GM18858 (cell line): ENCODE measurements around the gene FARS2.

ENCODE experiments used
- ATAC-seq: cut with Tn5 transposase; IDR thresholded peaks from one replicate; pipeline ENCODE4 v1.9.1; 2021; ENCODE audit not compliant: unreplicated experiment

Gene FARS2

DNA sequence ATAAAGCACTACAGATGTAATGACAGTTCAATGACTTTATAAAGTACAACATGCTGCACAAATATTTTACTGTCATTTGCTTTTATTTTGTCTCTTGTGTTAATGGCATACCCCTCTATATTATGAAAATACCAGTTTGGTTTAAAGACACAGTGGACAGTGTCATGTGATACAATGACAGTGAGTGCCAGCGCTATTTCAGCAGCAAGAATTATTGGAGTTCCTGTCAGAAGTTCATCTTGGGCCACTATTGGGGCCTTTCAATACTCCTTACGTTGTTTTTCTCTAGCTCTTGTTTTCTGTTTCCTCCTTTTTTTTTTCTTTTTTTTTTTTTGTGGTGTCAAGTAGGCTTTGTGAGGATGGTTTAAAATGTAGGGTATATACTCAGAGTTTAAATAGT, 232.5 kb downstream of the FARS2 start:
- no peak for ATAC-seq

DNA sequence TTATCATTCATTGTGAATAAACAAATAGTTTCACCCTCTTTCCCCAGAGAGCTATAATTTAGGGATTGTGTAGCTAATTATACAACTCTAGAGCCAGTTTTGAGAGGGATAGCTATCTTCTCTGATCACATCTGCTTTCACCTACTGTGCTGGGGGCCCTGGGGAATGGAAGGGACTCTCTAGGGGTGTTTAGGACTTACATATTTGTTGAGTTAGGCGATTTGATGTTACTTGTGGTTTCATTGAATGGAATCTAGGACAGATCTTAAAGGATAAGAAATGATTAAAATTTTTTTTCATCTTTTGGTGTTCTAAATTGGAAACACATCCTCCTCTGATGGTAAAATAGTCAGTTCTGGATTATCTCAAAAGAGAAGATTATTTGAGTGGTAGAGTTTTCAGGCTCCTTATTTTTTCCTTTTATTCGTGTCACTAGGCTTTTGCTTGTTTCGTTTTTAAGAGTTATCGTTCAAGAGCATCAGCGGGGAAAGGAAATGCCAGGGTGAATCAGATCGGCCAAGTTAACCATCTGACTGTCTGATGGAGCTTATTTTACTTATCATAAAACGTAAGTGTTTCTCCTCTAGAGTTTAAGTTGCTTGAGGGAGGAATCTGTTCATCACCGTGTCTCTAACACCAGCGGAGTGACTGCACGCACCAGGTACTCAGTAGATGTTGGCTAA, 236.7 kb downstream of the FARS2 start:
- ATAC-seq, result no peak

DNA sequence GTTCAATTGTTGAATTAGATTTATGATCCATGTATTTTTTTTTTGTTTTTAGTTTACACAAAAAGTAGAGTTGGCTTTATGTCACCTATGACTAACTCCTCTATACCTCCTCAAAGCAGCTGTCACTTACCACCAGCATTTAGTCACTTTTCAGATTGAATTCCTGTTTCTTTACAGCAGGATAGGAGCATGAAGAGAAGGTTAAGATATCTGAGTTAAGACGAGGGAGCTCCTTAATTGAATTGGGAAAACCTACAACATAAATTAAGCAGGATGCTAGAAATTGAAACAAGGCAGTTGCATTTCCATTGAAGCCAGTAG, 237.2 kb downstream of the FARS2 start:
- ATAC-seq, result no peak

DNA sequence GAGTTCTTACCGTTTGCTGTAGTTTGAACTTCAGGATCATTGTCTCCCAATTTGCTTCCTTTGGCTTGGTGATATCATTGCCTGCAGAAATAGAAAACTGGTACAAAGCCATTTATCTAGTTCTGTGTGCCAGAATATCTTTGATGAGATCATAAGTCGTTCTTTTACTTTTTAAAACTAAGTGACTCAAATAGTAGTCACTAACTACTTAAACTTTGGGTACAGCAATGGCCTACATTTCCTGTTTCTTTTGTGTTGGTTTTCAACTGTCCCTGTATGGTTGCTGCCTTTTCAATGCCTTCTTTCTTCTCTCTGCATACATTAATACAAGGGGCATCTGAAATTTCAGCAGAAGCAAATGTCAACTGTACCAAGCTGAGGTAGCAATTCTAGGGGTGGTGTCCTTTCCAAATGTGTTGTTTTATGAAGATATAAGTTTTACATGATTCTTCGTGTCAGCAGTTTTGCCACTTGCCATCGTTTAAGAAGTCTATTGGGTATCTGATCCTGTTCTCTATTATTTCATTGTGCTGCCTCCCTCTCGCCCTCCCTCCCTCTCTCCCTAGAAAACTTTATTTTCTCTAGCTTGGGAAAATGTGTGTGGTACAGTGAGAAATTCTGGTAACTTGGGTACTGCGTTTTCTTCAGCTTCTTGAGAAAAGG, 238.5 kb downstream of the FARS2 start:
- no peak for ATAC-seq

DNA sequence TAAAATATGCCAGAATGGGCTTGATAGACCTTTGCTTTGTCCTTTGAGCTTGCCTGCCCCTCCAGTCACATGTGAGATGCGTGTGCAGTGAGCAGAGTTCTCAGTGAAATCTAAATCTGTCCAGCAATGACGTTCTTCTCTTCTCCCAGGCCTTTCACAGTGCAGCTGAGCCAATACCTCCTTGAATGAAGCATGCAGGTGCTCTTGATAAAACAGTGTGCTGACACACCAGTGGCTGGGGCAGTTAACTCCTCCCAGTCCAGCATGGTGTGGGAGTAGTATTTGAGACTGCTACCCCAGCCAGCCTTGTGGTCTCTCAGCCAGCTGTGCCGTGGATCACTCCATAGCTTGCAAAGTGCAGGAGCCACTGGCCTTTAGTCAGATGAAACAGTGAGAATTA, 240.5 kb downstream of the FARS2 start:
- ATAC-seq, result no peak

DNA sequence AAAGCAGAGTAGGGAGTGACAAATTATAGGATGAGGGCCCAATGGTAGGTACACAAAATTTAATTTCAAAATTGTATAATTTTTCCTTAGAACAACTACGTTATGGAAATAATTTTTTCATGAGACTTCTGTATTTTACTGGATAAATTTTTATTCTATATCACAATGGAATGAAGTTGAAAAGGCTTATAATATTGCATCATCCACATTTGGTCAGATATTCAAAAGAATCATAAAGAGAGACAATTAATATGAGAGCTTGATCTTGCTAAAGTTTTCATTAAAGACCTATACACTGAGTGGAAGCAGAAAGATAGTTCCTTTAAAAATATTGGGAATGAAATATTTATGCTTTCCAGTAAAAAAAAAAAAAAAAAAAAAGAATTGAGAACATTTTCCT, 242.8 kb downstream of the FARS2 start:
- ATAC-seq, result no peak

DNA sequence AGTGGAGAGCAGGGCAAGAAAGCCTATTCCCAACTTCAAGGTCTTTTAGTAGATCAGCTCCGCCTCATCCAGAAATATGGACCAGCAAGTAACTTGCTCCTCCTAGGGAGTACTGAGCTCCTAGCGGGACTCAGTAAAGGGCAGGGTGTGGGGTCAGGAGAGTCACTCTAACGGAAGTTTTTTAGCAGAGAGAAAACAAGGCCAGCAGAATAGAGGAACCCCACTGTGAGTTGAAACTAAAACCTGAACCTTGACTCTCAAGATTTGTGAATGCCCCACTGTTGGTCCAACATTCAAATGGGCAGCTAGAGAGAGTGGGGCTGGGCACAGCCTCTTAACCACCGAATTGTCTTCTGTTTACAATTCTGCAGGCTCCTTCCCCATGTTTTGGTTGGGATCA, 244.8 kb downstream of the FARS2 start:
- peak; percentile 20 for ATAC-seq

DNA sequence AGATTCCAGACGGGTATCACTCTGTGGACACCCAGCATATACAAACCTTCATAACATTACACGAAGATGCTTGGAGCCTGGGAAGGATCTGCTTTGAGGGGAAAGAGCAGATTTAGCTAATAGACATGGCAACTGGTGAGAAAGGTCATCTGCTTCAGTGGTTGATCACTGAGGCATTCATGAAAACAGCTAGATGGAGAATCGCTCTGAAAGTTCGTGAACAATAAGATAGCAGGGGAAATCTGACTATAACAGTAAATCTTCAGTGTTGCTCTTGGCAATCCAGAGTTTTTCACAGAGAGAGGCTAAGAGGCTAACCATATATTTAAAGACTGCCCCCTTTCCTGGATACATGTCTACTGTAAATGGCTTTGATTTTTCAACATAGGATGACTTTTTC, 245.3 kb downstream of the FARS2 start:
- ATAC-seq, result peak; percentile 24

DNA sequence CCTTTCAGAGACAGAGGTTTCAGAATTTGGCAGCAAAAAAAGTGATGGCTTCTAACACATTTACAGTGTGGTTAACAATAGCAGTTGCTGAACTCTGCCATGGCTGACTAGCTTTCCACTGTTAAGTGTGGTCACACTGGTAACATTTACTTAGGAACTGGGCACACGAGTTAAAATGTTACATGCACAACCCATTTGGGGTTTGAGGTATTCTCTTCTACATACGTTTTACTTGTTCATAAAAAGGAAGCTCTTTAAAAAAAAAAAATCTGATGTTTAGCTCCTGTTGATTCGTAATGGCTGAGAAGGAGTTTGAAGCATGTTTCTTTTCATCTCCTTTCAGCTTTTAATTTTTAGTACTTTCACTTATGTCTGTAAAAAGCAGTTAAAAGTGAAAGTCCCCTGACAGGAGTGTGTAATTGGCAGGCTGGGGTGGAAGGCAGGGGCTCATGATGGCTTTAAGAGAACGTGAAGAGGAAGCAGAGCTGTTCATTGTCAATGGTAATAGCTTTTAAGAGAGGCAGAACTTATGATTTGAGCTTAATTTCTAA, 245.9 kb downstream of the FARS2 start:
- ATAC-seq, result peak; percentile 78

DNA sequence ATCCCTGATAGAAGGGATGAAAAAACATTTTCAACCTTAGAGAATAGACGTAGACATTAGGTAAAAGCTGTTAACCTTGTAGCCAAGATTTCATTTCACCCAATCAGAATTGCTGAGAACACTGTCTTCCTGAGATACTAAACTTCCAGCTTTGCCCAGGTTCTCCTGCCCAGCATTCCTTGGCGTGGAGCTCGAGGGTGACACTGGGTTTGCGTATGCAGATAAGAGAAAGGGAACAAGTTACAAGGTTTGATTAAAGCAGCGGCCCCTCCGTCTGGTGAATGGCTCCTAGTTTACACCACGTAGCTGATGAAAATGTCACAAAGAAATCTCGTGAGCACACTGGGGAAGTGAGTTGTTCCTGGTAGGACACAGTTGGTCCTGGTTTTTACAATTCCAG, 247.8 kb downstream of the FARS2 start:
- no peak for ATAC-seq

DNA sequence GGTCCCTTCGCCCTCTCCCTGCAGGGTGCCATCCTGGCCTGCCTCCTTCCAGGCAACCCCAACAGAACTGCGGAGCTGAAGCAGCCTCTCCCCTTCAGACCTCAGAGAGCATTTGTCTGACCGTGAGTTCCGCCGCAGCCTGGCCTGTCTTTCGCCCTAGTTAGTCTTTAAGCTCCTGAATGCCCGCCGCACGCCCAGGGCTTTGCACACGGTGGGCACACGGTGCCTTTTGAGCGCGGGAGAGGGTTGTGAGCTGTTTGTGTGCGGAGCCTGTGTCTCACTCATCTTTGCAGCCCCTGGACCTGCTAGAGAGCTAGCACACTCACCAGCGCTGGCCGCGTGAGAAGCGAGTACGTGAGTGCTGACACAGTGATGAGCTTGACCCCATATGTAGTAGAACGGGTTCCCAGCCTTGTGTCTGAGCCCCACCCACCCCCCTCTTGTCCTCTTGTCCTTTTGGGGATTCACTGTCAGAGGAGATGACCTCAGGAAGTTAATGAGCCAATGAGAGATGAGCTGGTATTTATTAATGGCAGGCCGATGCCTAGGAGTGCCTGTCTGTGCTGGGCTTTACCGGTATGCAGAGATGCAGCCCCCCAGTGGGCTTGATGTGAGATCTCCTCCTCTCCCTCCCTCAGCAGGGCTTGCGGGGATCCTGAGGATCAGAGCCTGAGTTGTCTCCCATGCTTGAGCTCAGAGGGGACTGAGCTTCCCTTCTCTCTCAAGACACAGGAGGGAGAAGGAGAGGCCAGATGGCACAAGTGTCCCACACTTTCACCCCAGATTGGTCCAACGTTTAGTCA, 249.2 kb downstream of the FARS2 start:
- ATAC-seq, result no peak

DNA sequence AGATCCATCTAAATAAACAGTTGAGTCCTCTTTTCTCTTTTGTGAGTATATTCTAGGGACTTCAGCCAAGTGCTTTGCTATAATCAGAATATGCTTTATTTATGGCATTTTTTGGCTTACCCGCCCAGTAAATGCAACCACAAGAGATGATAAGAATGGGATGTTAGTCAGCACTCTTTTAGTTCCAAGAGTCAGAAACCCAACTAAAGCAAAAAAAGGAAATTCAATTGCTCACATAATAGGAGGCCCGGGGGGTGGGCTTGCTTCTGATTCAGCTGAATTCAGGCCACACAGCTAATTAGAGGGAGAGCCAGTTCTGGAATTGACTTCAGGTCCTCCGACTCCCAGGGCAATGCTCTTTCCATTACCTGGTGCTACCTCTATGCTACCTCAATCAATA, 250.6 kb downstream of the FARS2 start:
- no peak for ATAC-seq

DNA sequence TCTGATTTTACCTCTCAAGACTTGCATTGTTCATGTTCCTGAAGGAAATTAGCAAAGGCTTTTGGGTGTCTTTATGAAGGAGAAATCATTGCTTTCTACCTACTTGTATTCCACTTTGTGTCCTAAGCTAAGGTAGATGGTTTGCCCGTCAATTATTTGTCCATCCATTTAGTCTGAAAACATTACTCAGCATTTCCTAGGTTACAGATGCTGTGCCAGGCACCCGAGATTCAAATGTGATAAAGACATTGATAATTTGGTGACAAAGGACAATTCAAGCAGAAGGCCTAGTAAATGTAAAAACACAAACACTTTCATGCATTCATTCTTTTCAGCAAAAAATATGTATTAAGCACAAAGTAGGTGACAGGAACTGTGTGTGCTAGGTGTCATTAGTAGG, 251.1 kb downstream of the FARS2 start:
- no peak for ATAC-seq

DNA sequence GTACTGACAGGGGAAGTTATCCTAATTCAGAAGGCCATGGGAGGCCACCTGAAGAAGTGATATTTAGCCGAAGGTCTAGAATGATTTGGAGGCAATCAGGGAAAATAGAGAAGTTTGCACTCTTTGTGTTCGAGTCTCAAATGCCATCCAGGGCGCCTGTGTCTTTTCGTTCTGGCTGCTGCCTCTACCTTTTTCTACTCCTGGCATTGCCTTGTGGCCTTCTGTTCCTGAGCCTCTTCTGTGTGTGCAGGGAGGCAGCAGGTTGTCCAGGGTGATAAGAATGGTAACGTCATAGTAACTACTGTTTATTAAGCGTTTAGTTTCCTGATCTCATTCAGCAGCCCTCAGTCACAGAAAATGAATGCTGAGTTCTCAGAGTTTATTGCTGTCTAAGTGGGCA, 252.1 kb downstream of the FARS2 start:
- no peak for ATAC-seq

DNA sequence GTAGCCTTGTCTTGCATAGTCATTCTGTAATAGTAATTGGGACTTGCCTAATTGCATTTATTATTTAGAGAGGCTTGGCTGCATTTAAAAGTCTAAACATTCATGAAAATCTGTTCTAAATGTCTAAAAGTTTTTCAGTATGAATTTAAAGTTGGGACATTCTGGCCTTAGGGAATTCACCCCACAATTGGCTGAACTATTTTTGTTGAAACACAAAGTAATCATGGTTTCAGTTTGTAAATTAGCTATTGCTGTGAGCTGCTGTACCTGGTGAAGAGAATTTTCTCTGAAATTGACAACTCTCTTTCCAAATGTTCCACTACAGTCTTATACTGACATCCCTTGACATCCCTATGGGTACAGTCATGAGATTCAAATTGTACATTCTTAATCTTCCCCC, 253.0 kb downstream of the FARS2 start:
- ATAC-seq, result no peak

DNA sequence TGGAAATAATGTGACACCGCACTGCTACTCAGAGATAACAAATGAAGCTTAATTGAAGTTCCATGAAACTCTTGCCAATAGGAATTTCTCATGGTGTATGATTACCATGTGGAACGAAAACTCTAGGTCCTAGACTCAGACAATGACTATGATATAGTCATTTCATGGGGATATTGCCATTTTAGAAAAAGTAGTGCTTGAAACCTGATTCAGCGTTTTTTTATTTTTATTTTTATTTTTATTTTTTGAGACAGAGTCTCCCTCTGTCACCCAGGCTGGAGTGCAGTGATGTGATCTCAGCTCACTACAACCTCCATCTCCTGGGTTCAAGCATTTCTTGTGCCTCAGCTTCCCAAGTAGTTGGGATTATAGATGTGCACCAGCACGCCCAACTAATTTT, 253.9 kb downstream of the FARS2 start:
- ATAC-seq, result no peak

DNA sequence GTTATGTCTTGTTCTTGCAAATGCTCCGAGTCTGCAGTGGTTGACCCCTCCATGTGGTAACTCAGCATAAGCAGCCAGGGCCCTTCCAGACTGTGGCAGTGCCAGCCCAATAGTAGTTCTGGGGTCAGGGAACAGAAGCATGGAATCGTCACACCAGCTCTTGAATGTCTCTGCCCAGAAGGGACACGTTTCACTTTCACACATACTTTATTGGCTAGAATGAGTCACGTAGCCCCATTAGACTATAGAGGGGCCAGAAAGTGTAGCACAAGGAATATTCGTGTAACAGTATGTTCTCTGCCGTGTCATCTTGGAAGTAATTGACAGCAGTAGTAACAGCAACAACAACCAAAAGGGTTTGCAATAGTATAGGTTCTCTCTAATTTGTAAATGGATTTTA, 254.7 kb downstream of the FARS2 start:
- no peak for ATAC-seq

DNA sequence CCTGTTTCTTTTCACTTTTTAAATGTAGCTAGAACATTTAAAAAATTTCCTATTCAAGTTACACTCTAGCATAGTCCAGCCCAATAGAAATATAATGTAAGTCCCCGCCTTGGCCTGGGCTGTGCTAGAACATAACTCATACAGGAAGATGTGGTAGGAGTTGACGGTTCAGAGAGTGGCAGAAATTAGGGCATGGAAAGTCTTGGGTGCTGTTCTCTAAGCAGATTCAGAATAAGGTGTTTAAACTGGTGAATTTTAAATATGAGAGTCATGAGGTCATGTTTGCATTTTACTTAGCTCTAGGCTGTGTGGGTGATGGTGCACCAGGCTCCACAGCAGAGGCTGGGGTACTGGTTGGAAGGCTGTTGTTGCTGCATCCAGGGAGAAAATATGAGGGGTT, 256.5 kb downstream of the FARS2 start:
- peak; percentile 43 for ATAC-seq

DNA sequence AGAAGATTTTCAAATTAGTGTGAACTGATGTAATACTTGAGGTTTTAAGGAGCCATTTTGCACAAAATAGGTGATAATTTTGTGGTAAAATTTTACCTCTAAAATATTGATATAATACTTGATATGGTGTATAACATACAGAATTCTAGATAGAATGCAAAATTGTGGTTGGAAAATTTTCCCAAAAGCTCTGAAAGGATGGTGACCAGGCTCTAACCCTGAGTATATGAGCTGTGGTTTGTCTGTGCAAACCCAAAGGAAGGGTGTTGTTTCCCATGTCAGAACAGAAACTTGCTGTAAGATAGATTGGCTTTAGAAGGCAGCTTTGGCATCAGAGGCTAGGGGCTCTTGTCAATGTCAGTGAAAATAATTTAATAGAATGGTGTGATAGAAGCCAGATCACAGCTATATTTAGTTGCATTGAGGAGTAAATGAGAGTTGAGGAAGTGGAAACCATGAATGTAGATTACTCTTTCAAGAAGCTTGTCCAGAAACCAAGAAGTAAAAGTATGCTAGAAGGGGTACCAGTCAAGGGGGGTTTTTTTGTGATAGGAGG, 257.7 kb downstream of the FARS2 start:
- ATAC-seq, result no peak

DNA sequence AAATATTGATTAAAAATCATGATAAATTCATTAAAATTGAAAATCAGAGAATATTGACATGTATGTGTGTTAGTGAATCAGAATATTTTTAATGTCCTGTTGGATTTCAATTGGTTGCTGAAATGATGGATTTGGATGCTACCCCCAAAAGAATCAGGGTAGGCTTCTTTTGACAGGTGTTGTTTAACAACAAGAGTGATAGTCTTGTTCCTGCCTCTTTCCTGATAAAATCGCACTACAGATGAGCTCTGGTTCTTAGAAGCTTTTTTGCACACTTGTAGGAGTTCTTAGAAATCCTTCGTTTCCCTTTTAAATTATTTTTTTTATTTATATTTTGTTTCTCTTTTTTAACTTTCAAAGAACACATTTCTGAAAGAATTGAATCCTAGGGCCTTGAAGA, 259.5 kb downstream of the FARS2 start:
- no peak for ATAC-seq

DNA sequence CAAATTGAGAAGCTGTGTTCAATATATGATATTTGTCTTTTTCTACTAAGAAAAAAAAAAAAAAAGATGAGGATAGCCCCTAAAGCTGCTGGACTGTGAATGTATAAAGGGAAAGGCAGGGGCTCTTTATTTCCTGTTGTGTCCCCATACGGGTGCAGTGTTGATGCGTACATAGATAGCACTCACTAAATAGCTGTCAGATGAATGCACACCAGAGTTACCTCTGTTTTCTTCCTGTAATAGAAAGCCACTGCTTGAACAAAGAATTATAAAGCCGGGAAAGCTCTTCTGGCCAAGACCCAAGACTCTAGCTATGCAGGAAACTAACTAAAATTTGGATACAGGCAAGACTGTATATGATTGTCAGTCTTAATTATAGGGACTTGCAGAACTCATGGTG, 260.0 kb downstream of the FARS2 start:
- no peak for ATAC-seq

DNA sequence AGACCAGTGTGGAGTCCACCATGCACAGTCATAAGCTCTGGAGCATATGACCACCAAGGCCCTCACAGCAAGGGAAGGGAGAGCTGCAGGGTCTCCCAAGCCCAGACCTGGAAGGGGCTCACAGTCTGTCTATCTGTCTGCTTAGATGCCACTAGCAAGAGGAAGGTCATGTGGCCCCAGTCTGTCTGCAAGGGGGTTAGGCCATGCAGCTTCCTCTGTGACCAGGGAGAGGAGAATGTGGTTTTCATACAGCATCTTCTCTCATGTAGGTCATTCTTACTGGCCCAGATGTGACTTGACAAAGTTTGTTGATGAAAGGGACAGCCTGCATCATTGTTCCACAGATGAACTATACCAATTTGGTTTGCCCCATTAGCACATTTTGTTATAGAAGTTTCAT, 260.8 kb downstream of the FARS2 start:
- ATAC-seq, result no peak
